B cell (primary cell): ENCODE measurements around the gene PPP1R13B. TPM values are rescaled to one million over a fixed set of nuclear protein-coding genes. Genes with fewer than 3 reads are reported as not detected.

Experiments
- ATAC-seq: fragments of 200-7000 bp; cut with Tn5 transposase; one replicate; pipeline ENCODE4 v1.10.0; 2021; ENCODE audit warnings: low read depth, mild to moderate bottlenecking, moderate number of reproducible peaks, moderate library complexity
- CTCF ChIA-PET: fragments of 350-600 bp; sonication (Branson Sonifier 250); formaldehyde crosslinking; loops from one replicate; lab custom pipeline; 2021; ENCODE audit warnings: antibody characterized with exemption, inconsistent platforms; lab: Charles Lee
- POLR2A ChIA-PET: fragments of 350-600 bp; sonication (Branson Sonifier 250); formaldehyde crosslinking; loops from one replicate; lab custom pipeline; 2021; ENCODE audit warnings: antibody characterized with exemption; lab: Charles Lee
- DNase-seq: peaks from one replicate; pipeline ENCODE4 v3.0.0; 2013
- H2AFZ ChIP-seq: 2 replicates; pipeline ENCODE4 v1.6.1; 2012; ENCODE audit warnings: mild to moderate bottlenecking, low read depth, low read length; ENCODE audit not compliant: insufficient read depth, poor library complexity, severe bottlenecking
- H3K27ac ChIP-seq, 2 donors: 1 replicate in 1 of 2; 2 replicates in 1 of 2; pipeline ENCODE4 v1.5.1; 2012 to 2013; ENCODE audit warnings: low read length in 2 of 2, mild to moderate bottlenecking in 2 of 2, moderate library complexity in 1 of 2
- H3K27me3 ChIP-seq, 4 experiments: fragments of 200-600 bp in 1 of 4; sonication (generic) in 1 of 4; replicated peaks in 1 of 4; 1 replicate in 2 of 4; 2 replicates in 2 of 4; pipeline versions ENCODE4 v1.6.1 to v1.7.0; 2013 to 2016; ENCODE audit warnings: low read length in 3 of 4, mild to moderate bottlenecking in 2 of 4, mixed read lengths in 1 of 4, moderate library complexity in 1 of 4; ENCODE audit not compliant: insufficient read depth in 4 of 4, control insufficient read depth in 3 of 4; ENCODE audit errors: control extremely low read depth in 1 of 4
- H3K36me3 ChIP-seq, 2 experiments: replicated peaks in 1 of 2; 1 replicate in 1 of 2; 2 replicates in 1 of 2; pipeline versions ENCODE4 v1.6.1 to v1.7.1; 2013; ENCODE audit warnings: low read length in 1 of 2; ENCODE audit not compliant: insufficient read depth in 2 of 2, control insufficient read depth in 1 of 2; ENCODE audit errors: control extremely low read depth in 1 of 2, extremely low read depth in 1 of 2
- H3K4me1 ChIP-seq, 2 donors: fragments of 200-600 bp in 1 of 2; sonication (generic) in 1 of 2; 1 replicate in 1 of 2; 2 replicates in 1 of 2; pipeline versions ENCODE4 v1.5.1 to v1.6.1; 2013 to 2017; ENCODE audit warnings: low read length in 2 of 2; ENCODE audit not compliant: control insufficient read depth in 2 of 2, insufficient read depth in 2 of 2
- H3K4me2 ChIP-seq: replicated peaks from 2 replicates; pipeline ENCODE3; 2012; ENCODE audit warnings: mild to moderate bottlenecking, low read depth, low read length; ENCODE audit not compliant: poor library complexity, severe bottlenecking
- H3K4me3 ChIP-seq, 5 experiments: fragments of 200-600 bp in 1 of 5; sonication (generic) in 1 of 5; 1 replicate in 3 of 5; 2 replicates in 2 of 5; pipeline versions ENCODE4 v1.5.1 to v1.7.0; 2011 to 2016; ENCODE audit warnings: low read length in 4 of 5, mild to moderate bottlenecking in 4 of 5, low read depth in 2 of 5, control low read depth in 1 of 5, moderate library complexity in 1 of 5; ENCODE audit not compliant: insufficient read depth in 1 of 5; ENCODE audit errors: control extremely low read depth in 1 of 5, extremely low read depth in 1 of 5
- H3K79me2 ChIP-seq: fragments of 200-600 bp; sonication (generic); one replicate; pipeline ENCODE4 v1.6.0; 2016; ENCODE audit warnings: low read length; ENCODE audit not compliant: control insufficient read depth, insufficient read depth
- H3K9ac ChIP-seq: fragments of 200-600 bp; sonication (generic); 2 replicates; pipeline ENCODE4 v1.6.1; 2017; ENCODE audit warnings: mild to moderate bottlenecking, low read length, moderate library complexity
- H3K9me3 ChIP-seq, 3 donors: one replicate each; pipeline versions ENCODE4 v1.6.1 to v1.7.1; 2013; ENCODE audit warnings: low read length in 2 of 3; ENCODE audit not compliant: control insufficient read depth in 2 of 3, insufficient read depth in 1 of 3; ENCODE audit errors: control extremely low read depth in 1 of 3
- H4K20me1 ChIP-seq: 2 replicates; pipeline ENCODE4 v1.6.0; 2012; ENCODE audit warnings: mild to moderate bottlenecking, low read length; ENCODE audit not compliant: insufficient read depth, control insufficient read depth, poor library complexity, severe bottlenecking
- H3K27ac Mint-ChIP-seq: one replicate; pipeline ENCODE4 v1.8.0; 2021; ENCODE audit warnings: mixed read lengths
- H3K27me3 Mint-ChIP-seq: one replicate; pipeline ENCODE4 v1.8.0; 2021; ENCODE audit warnings: mixed read lengths
- H3K4me1 Mint-ChIP-seq: one replicate; pipeline ENCODE4 v1.8.0; 2021; ENCODE audit warnings: mixed read lengths
- H3K4me3 Mint-ChIP-seq: one replicate; pipeline ENCODE4 v1.8.0; 2021; ENCODE audit warnings: mixed read lengths
- H3K9me3 Mint-ChIP-seq: one replicate; pipeline ENCODE4 v1.8.0; 2022; ENCODE audit warnings: mixed read lengths; ENCODE audit not compliant: insufficient read depth
- CTCF ChIP-seq: fragments of 200-600 bp; IDR thresholded peaks from one replicate; pipeline ENCODE4 v1.8.0; 2022; ENCODE audit warnings: antibody characterized with exemption, mild to moderate bottlenecking
- EZH2 ChIP-seq: IDR thresholded peaks from 2 replicates; pipeline ENCODE4 v1.6.1; 2012; ENCODE audit warnings: borderline replicate concordance, low read depth, mild to moderate bottlenecking, moderate library complexity, low read length; ENCODE audit not compliant: insufficient read depth, poor library complexity, severe bottlenecking
- WGBS: methylation state at CpG from one replicate; pipeline ENCODE4 v1.1.5; 2013; ENCODE audit warnings: missing lambda C conversion rate; ENCODE audit not compliant: insufficient coverage; 5-methylcytosine and 5-hydroxymethylcytosine counted together
- intact Hi-C: fragments of 100-400 bp; cut with micrococcal nuclease; formaldehyde crosslinking; loops from one replicate; pipeline ENCODE4 v1.10.0; 2022
- polyA plus RNA-seq: library from polyadenylated mRNA; depleted of rRNA; stranded (reverse); fragments of >200 nt; gene quantifications from 2 replicates; pipeline ENCODE4 v1.2.3, GENCODE V29; 2012
- total RNA-seq, 2 donors: library from RNA; stranded (reverse); fragments of 120-200 nt in 1 of 2; gene quantifications; 1 replicate in 1 of 2; 2 replicates in 1 of 2; pipeline versions ENCODE4 v1.2.3 to v1.2.4, GENCODE V29; 2013 to 2022

PPP1R13B gene
- total and polyA plus RNA-seq, 2 donors (not counting 1 experiment from before 2014, with no cell fraction given) = 10.1 to 27.7 TPM

- no peak overlapping the region for H3K27ac Mint-ChIP-seq
- POLR2A ChIA-PET = no interaction called here
- ATAC-seq = no peak
These were observed 137.6 kb downstream of the PPP1R13B start for GRCh38 chr14:103709814-103710213.

GRCh38 chr14:103708750-103709187 lies 138.6 kb downstream of the PPP1R13B start:
- Histone ChIP-seq H3K9ac (no peak overlapping the region), H4K20me1 (no peaks in the 10 kb centered on the region), H3K27ac (no peak overlapping the region), H3K36me3 (peaks cover 0 to 18% of the 10 kb centered on the region in 2 experiments), H2AFZ (no peak overlapping the region), H3K27me3 (no peaks in the 10 kb centered on the region), H3K4me3 (no peak overlapping the region), H3K4me2 (no peak overlapping the region), H3K79me2 (peaks cover 11% of the 10 kb centered on the region), H3K9me3 (no peaks in the 10 kb centered on the region), H3K4me1 (peaks cover 0 to 3% of the 10 kb centered on the region in 2 donors)
- TF ChIP-seq CTCF (no peak), EZH2 (no peak)
- peaks cover 7% of the 10 kb centered on the region for H3K4me1 Mint-ChIP-seq
- no peak overlapping the region for H3K4me3 Mint-ChIP-seq
- ChIA-PET POLR2A (no interaction called here), CTCF (no interaction called here)
- ATAC-seq (no peak), DNase-seq (no peak)
- no peak overlapping the region for H3K27ac Mint-ChIP-seq
- 98% methylated on average over 18 of the region's 18 CpGs for WGBS
- intact Hi-C loops = no loop called here
- H3K27me3 Mint-ChIP-seq = no peaks in the 10 kb centered on the region
- H3K9me3 Mint-ChIP-seq = no peaks in the 10 kb centered on the region

More at GRCh38 chr14:103709814-103710213, 137.6 kb downstream of the PPP1R13B start:
- Mint-ChIP-seq H3K4me1 (peaks cover 9% of the 10 kb centered on the region), H3K4me3 (no peak overlapping the region), H3K9me3 (no peaks in the 10 kb centered on the region), H3K27me3 (no peaks in the 10 kb centered on the region)
- Histone ChIP-seq H3K9me3 (no peaks in the 10 kb centered on the region), H3K36me3 (peaks cover 0 to 15% of the 10 kb centered on the region in 2 experiments), H3K4me3 (no peak overlapping the region), H3K79me2 (peaks cover 21% of the 10 kb centered on the region), H3K27me3 (no peaks in the 10 kb centered on the region), H4K20me1 (peaks cover 7% of the 10 kb centered on the region), H3K9ac (no peak overlapping the region), H3K27ac (no peak overlapping the region), H3K4me1 (peaks cover 8 to 14% of the 10 kb centered on the region in 2 donors), H2AFZ (no peak overlapping the region), H3K4me2 (no peak overlapping the region)
- no peak for TF ChIP-seq EZH2
- TF ChIP-seq CTCF = no peak
- no peak for DNase-seq
- CTCF ChIA-PET = interaction anchor here (0.6 kb wide), 1 partner anchor 221 kb away, joined by 3 read pairs; no protein-coding TSS in a partner anchor
- WGBS = 98% methylated on average over 12 of the region's 15 CpGs
- intact Hi-C loops = no loop called here
